K562 (cell line): ENCODE results near the gene CC2D1A.

Experiments
- BCL6 ChIP-seq: fragments of 250-450 bp; sonication (Bioruptor Pico); IDR thresholded peaks from 2 replicates; pipeline ENCODE4 v1.4.0; 2020
- CEBPB ChIP-seq: fragments of 450-650 bp; IDR thresholded peaks from 2 replicates; pipeline ENCODE4 v1.6.1; 2016; ENCODE audit warnings: missing genetic modification characterization, missing compliant biosample characterization
- HDAC2 ChIP-seq: fragments of 450-650 bp; IDR thresholded peaks from 2 replicates; pipeline ENCODE4 v1.6.1; 2016; ENCODE audit warnings: mild to moderate bottlenecking
- HNRNPK ChIP-seq: fragments of 200-400 bp; formaldehyde crosslinking; IDR thresholded peaks from one replicate; pipeline ENCODE4 v1.6.1; 2018; ENCODE audit warnings: mild to moderate bottlenecking, low read depth, low read length; ENCODE audit not compliant: poor library complexity, severe bottlenecking
- POLR2AphosphoS5 ChIP-seq: IDR thresholded peaks from 2 replicates; pipeline ENCODE4 v1.6.1; 2011; ENCODE audit warnings: mild to moderate bottlenecking, low read depth, low read length, moderate library complexity; ENCODE audit not compliant: control insufficient read depth, insufficient read depth
- SMAD1 ChIP-seq: fragments of 150-350 bp; IDR thresholded peaks from 2 replicates; pipeline ENCODE4 v1.6.1; 2014; ENCODE audit warnings: low read length, low read depth; ENCODE audit not compliant: partially characterized antibody
- SREBF1 ChIP-seq: fragments of 150-350 bp; IDR thresholded peaks from 2 replicates; pipeline ENCODE4 v1.6.1; 2014; ENCODE audit warnings: antibody characterized with exemption, low read depth, low read length, borderline replicate concordance
- THAP7 ChIP-seq: fragments of 250-450 bp; sonication (Bioruptor Pico); IDR thresholded peaks from 2 replicates; pipeline ENCODE4 v1.5.0; 2021
- TF ChIP-seq, protein P1 (sequence below), 3 experiments: IDR thresholded peaks in 2 of 3; conservative IDR thresholded peaks in 1 of 3; 2 replicates each; pipeline ENCODE4 v1.5.1; 2011 to 2012; ENCODE audit warnings: low read length in 3 of 3, mild to moderate bottlenecking in 3 of 3, control low read depth in 2 of 3, improper control_type of control experiment in 1 of 3, inconsistent platforms in 1 of 3, low read depth in 1 of 3, mixed read lengths in 1 of 3, moderate library complexity in 1 of 3; ENCODE audit not compliant: insufficient read depth in 2 of 3
- TF ChIP-seq, protein P2 (sequence below), 2 experiments: fragments of 450-650 bp; formaldehyde crosslinking in 1 of 2; IDR thresholded peaks; 2 replicates each; pipeline versions ENCODE4 v1.4.0 to v1.6.1; 2014 to 2020; ENCODE audit warnings: mild to moderate bottlenecking in 2 of 2, borderline replicate concordance in 1 of 2, low read depth in 1 of 2
- TF ChIP-seq, protein P3 (sequence below), 2 experiments: fragments of 450-650 bp in 1 of 2; sonication (generic) in 1 of 2; formaldehyde crosslinking in 1 of 2; IDR thresholded peaks in 1 of 2; conservative IDR thresholded peaks in 1 of 2; 2 replicates each; pipeline versions ENCODE4 v1.6.1 to v1.8.1; 2016 to 2023; ENCODE audit warnings: mild to moderate bottlenecking in 2 of 2, moderate library complexity in 2 of 2, inconsistent platforms in 1 of 2, missing genetic modification reagents in 1 of 2

DNA sequence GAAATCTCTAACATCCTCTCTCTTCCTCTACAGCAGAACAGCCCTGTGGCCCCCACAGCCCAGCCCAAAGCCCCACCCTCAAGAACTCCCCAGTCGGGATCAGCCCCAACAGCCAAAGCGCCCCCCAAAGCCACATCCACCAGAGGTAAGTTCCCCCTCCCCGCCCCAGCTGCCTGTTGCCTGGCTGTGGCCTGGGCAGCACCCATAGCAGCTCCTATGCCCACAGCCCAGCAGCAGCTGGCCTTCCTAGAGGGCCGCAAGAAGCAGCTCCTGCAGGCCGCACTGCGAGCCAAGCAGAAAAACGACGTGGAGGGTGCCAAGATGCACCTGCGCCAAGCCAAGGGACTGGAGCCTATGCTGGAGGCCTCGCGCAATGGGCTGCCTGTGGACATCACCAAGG lies 14.5 kb downstream of the CC2D1A start:
- TF ChIP-seq BCL6 (CRISPR knock-in tag) (no peak), CEBPB (no peak), SMAD1 (no peak), POLR2AphosphoS5 (no peak), THAP7 (CRISPR knock-in tag) (no peak), SREBF1 (no peak), HDAC2 (no peak), HNRNPK (no peak)
- TF ChIP-seq, protein P1, sequence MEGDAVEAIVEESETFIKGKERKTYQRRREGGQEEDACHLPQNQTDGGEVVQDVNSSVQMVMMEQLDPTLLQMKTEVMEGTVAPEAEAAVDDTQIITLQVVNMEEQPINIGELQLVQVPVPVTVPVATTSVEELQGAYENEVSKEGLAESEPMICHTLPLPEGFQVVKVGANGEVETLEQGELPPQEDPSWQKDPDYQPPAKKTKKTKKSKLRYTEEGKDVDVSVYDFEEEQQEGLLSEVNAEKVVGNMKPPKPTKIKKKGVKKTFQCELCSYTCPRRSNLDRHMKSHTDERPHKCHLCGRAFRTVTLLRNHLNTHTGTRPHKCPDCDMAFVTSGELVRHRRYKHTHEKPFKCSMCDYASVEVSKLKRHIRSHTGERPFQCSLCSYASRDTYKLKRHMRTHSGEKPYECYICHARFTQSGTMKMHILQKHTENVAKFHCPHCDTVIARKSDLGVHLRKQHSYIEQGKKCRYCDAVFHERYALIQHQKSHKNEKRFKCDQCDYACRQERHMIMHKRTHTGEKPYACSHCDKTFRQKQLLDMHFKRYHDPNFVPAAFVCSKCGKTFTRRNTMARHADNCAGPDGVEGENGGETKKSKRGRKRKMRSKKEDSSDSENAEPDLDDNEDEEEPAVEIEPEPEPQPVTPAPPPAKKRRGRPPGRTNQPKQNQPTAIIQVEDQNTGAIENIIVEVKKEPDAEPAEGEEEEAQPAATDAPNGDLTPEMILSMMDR (IDR thresholded peaks at IDR 0.05 in 2 of 3, conservative IDR thresholded peaks at IDR 0.05 in 1 of 3; ENCODE audit: insufficient read depth in 2 of 3, low read depth in 1 of 3, low read length in 3 of 3) = no peak
- TF ChIP-seq, protein P2, sequence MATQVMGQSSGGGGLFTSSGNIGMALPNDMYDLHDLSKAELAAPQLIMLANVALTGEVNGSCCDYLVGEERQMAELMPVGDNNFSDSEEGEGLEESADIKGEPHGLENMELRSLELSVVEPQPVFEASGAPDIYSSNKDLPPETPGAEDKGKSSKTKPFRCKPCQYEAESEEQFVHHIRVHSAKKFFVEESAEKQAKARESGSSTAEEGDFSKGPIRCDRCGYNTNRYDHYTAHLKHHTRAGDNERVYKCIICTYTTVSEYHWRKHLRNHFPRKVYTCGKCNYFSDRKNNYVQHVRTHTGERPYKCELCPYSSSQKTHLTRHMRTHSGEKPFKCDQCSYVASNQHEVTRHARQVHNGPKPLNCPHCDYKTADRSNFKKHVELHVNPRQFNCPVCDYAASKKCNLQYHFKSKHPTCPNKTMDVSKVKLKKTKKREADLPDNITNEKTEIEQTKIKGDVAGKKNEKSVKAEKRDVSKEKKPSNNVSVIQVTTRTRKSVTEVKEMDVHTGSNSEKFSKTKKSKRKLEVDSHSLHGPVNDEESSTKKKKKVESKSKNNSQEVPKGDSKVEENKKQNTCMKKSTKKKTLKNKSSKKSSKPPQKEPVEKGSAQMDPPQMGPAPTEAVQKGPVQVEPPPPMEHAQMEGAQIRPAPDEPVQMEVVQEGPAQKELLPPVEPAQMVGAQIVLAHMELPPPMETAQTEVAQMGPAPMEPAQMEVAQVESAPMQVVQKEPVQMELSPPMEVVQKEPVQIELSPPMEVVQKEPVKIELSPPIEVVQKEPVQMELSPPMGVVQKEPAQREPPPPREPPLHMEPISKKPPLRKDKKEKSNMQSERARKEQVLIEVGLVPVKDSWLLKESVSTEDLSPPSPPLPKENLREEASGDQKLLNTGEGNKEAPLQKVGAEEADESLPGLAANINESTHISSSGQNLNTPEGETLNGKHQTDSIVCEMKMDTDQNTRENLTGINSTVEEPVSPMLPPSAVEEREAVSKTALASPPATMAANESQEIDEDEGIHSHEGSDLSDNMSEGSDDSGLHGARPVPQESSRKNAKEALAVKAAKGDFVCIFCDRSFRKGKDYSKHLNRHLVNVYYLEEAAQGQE (IDR thresholded peaks at IDR 0.05; ENCODE audit: borderline replicate concordance) = no peak
- TF ChIP-seq, protein P2 (CRISPR knock-in tag; IDR thresholded peaks at IDR 0.05; ENCODE audit: low read depth) = no peak
- TF ChIP-seq, protein P3, sequence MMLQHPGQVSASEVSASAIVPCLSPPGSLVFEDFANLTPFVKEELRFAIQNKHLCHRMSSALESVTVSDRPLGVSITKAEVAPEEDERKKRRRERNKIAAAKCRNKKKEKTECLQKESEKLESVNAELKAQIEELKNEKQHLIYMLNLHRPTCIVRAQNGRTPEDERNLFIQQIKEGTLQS (IDR thresholded peaks at IDR 0.05) = no peak
- TF ChIP-seq, protein P3 (CRISPR knock-in tag; conservative IDR thresholded peaks at IDR 0.05) = no peak
